Sciatic nerve (tissue), 2 donors: ENCODE measurements around the gene MBNL1. TPM values are rescaled to one million over a fixed set of nuclear protein-coding genes. Genes with fewer than 3 reads are reported as not detected.

Experiments
- ATAC-seq: fragments of 200-7000 bp; cut with Tn5 transposase; one replicate; pipeline ENCODE4 v1.9.1; 2020; ENCODE audit warnings: mild to moderate bottlenecking, moderate library complexity
- DNase-seq: peaks from one replicate; pipeline ENCODE4 v3.0.0-alpha.2; 2020; ENCODE audit warnings: low spot score
- intact Hi-C: fragments of 100-400 bp; cut with DNase I; formaldehyde crosslinking; loops from one replicate; pipeline ENCODE4 v1.14.2; 2022
- total RNA-seq: library from RNA; stranded (reverse); fragmentation: NEBNext Ultra II Directional; extraction: Animal tissue kit (Norgen Biotek cat#: 25700); gene quantifications from one replicate; pipeline ENCODE4 v1.2.1, GENCODE V29; 2021
- donor health status: DM: no; HTN: no; CAD: no.
- donor health status: DM: no; HTN: no; CAD: no.

The MBNL1 gene, protein sequence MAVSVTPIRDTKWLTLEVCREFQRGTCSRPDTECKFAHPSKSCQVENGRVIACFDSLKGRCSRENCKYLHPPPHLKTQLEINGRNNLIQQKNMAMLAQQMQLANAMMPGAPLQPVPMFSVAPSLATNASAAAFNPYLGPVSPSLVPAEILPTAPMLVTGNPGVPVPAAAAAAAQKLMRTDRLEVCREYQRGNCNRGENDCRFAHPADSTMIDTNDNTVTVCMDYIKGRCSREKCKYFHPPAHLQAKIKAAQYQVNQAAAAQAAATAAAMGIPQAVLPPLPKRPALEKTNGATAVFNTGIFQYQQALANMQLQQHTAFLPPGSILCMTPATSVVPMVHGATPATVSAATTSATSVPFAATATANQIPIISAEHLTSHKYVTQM
- 215 TPM for total RNA-seq

GRCh38 chr3:152268555-152269055 lies at the start of gene MBNL1:
Gene MBNL1 (plus strand): TSS chr3:152268929. CDS start chr3:152300194, 31,265 bp downstream.
- intact Hi-C loops, result no loop called here
- peak; percentile 77 for ATAC-seq
- peak; percentile 88 for DNase-seq

GRCh38 chr3:152219216-152219615 lies 49.5 kb upstream of the MBNL1 start:
- intact Hi-C loops, result no loop called here
- ATAC-seq, result peak; percentile 67
- DNase-seq, result no peak

DNA sequence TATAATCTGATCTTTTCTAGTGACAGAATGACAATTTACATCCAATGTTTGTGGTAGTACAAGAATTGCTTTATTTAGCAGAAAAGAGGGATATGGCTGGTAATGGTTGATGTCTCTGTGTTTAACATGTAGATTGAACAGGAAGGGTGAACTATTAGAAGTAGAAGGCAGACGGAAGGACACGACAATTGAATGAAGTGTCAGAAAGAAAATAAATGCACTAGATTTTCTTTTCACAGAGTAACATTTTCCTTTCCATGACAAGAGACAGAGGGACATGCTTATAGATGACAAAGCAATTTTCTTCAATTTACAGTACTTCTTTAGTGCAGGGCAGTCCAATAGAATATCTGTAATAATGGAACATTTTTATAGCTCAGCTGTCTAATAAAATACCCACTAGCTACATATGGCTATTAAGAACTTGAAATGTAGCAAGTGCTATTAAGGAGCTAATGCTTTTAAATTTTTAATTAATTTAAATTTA lies 48.9 kb upstream of the MBNL1 start:
- no peak for ATAC-seq
- DNase-seq, result no peak
- intact Hi-C loops, result no loop called here

DNA sequence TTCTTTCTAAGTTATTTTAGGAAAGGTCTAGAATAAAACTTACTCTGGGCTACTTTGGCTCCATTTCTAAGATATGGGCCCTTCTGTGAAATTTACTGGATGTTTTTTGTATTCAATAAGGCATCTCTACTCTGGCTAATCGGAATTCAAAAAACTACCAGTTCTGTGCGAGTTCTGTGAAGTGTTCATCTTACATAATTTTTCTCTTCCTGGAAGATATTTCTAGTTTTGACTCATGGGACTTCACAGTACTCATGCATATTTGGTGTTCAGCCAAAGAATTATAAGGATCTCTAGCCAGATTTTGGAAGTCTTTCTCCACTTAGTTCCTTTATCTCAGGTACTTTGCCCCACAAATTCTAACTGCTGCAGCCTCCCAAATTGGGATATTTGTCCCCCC lies 46.4 kb upstream of the MBNL1 start:
- intact Hi-C loops, result no loop called here
- ATAC-seq (peak; percentile 92), DNase-seq (no peak)

DNA sequence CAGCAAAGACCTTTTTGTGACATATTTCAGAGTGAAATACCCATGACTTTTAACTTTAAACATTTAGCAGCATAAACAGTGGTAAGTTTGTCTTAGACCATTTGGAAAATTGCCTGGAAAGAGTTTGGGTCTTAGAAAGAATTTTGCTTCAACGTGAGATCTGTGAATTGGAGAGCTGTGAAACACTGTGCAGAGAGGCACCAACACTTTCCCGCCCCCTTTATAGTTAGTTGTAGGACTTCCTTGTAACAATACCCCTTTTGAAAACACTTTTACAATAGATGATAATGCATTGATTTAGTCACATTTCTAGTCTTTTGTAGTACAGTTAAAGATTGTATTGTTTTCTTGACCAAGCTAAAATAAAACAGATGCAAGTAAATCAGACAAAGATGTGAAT lies 43.5 kb upstream of the MBNL1 start:
- intact Hi-C loops, result no loop called here
- DNase-seq (no peak), ATAC-seq (no peak)

GRCh38 chr3:152226176-152226575 lies 42.6 kb upstream of the MBNL1 start:
- ATAC-seq (no peak), DNase-seq (no peak)
- intact Hi-C loops, result no loop called here

DNA sequence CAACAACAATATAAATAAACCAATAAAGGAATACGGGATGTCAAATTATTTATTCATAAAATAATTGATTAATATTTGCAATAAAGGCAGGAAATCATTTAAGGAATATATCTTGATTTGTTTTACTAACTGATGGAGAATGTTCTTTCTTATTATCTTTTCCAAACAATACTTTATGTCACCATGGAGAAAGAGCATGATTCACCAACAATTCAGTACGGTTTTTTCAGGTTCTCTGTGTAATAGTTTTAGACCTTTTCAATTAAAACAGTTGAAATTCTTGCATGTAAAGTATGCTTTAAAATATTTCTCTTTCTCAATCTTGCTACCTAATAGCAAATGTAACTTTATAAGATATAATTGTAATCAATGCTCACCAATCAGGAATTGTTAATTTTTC lies 41.7 kb upstream of the MBNL1 start:
- intact Hi-C loops, result no loop called here
- DNase-seq, result no peak
- no peak for ATAC-seq

DNA sequence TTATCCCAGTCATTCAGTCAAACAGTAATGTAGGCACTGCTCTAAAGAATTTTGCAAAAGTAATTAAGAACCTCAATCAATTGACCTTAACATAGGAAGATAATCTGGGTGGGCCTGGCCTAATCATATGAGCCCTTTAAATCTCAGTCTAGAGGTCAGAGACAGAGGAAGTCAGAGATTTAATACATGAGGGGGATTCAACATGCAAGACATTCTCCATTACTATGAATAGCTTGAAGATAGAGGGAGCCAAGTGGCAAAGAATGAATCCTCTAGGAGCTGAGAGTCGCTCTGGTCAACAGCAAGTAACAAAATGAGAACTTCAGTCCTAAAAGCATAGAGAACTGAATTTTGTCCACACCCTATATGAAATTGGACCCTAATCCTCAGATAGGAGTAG lies 39.0 kb upstream of the MBNL1 start:
- peak; percentile 70 for ATAC-seq
- intact Hi-C loops, result no loop called here

GRCh38 chr3:152230370-152230769 lies 38.4 kb upstream of the MBNL1 start:
- ATAC-seq (no peak), DNase-seq (no peak)
- intact Hi-C loops, result no loop called here

More for the DNA sequence above, 39.0 kb upstream of the MBNL1 start:
- DNase-seq, result no peak

DNA sequence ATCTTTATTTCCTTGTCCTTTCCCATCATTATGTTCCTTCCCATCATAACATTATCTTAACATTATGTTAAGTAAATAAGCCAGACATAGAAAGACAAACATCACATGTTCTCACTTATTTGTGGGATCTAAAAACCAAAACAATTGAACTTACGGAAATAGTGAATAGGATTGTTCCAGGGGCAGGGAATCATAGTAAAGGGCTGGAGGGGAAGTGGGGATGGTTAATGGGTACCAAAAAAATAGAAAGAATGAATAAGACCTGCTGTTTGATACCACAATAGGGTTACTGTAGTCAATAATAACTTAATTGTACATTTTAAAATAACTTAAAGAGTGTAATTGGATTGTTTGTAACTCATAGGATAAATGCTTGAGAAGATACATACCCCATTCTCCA lies 36.7 kb upstream of the MBNL1 start:
- intact Hi-C loops, result no loop called here
- DNase-seq, result no peak
- ATAC-seq, result no peak

DNA sequence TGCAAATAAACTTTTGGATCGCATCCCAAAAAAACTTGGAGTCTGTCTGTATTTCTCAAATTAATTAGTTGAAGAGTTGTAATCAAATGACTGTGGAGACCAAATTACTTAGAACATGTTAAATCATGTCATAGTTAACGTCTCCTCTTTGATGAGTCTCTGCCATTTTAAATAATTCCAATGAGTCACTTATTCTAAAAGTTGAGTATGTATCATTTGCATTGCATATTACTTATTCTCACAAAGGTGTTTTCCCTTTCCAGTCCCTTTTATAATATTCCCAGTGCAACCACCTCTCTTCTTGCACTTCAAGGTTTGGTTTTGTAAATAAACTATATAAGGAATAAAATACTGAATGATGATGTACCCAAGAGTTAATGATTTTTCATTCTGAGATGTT lies 36.0 kb upstream of the MBNL1 start:
- intact Hi-C loops, result no loop called here
- DNase-seq, result no peak
- ATAC-seq, result no peak

GRCh38 chr3:152234657-152235375 lies 33.9 kb upstream of the MBNL1 start:
- ATAC-seq (no peak), DNase-seq (no peak)
- intact Hi-C loops, result no loop called here

GRCh38 chr3:152235709-152236298 lies 32.9 kb upstream of the MBNL1 start:
- DNase-seq (no peak), ATAC-seq (no peak)
- intact Hi-C loops, result no loop called here

- intact Hi-C loops, result no loop called here
- DNase-seq (no peak), ATAC-seq (no peak)
Measured at GRCh38 chr3:152236716-152237115, 32.0 kb upstream of the MBNL1 start.

- intact Hi-C loops, result no loop called here
- ATAC-seq (no peak), DNase-seq (no peak)
Measured at GRCh38 chr3:152241142-152242017, 27.3 kb upstream of the MBNL1 start.

- DNase-seq (no peak), ATAC-seq (no peak)
- intact Hi-C loops, result no loop called here
Measured at GRCh38 chr3:152243301-152243711, 25.4 kb upstream of the MBNL1 start.

DNA sequence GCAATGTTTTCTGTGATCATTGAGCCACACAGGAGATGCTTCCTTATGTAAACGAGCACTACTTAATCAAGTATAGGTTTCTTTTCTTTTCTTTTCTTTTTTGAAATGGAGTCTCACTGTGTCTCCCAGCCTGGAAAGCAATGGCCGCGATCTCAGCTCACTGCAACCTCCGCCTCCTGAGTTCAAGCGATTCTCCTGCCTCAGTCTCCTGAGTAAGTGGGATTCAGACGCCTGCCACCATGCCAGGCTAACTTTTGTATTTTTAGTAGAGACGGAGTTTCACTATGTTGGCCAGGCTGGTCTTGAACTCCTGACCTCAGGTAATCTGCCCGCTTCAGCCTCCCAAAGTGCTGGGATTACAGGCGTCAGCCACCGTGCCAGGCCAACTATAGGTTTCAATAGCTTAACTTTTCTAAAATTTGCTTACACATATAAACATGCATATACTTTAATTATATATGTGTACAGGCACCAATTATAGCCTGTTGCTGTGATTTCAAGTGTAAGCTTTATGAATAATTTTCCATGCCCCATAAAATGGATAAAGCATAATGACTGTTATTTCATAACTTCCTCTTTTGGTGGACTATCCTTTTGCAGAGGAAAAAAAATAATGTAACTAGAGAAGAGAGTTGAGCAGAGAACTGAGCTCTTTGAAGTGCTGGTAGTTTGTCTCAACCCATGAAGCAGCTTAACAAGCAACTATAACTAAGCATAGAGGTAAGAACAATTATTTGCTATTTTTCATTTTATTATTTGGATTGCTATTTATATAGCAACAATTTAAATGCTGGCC lies 24.8 kb upstream of the MBNL1 start:
- intact Hi-C loops, result no loop called here
- peak; percentile 39 for ATAC-seq
- DNase-seq, result no peak

DNA sequence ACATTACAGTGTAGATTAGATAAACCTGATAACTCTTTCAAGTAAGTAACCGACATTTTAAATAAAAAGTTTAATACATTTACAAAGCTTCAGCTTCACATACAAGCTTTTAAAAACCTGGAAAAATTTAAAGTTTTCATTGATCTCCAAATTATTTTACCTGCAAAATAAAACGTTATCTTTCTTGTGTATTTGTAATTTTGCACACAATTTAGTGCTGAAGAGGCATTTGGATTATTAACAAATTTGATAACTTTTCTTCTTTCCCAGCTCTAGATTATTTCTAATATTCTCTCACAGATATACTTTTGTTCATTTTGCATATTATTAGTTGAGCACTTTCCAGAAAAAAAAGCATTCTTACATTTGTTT lies 24.2 kb upstream of the MBNL1 start:
- no peak for DNase-seq
- intact Hi-C loops, result no loop called here

More for the DNA sequence above, 24.2 kb upstream of the MBNL1 start:
- ATAC-seq, result no peak
